ENCODE data around the gene INHBE.
"Not testable (repeated sequence)": the region's sequence is repeated elsewhere in the genome, so short reads cannot be mapped to it uniquely, and the experiment has no call there.

INHBE gene

GRCh38 chr12:57430112-57430930, 24.8 kb upstream of the INHBE start:
- peaks cover 2% of the 10 kb centered on the region for H3K4me1 ChIP-seq (ENCODE audit: control insufficient read depth, insufficient read depth, low read length)
- H3K27ac ChIP-seq (ENCODE audit: low read depth, low read length) = peak overlapping the region; percentile 86
- H3K36me3 ChIP-seq (ENCODE audit: control insufficient read depth, insufficient read depth, low read length) = no peaks in the 10 kb centered on the region
- peak overlapping the region; percentile 62 for H3K9ac ChIP-seq (ENCODE audit: low read length)
- peak overlapping the region; percentile 78 for H3K4me3 ChIP-seq (ENCODE audit: low read length)
- no peaks in the 10 kb centered on the region for H3K27me3 ChIP-seq (ENCODE audit: control insufficient read depth, insufficient read depth, low read length)

- Histone ChIP-seq H3K4me3 (ENCODE audit: low read length) (peak within 1 kb of the TSS; percentile 78), H3K27ac (ENCODE audit: low read depth, low read length) (peak within 1 kb of the TSS; percentile 86), H3K36me3 (ENCODE audit: control insufficient read depth, insufficient read depth, low read length) (no peaks in the 10 kb centered on the region), H3K9ac (ENCODE audit: low read length) (peak within 1 kb of the TSS; percentile 62), H3K4me1 (ENCODE audit: control insufficient read depth, insufficient read depth, low read length) (peaks cover 2% of the 10 kb centered on the region), H3K27me3 (ENCODE audit: control insufficient read depth, insufficient read depth, low read length) (no peaks in the 10 kb centered on the region)
Measured at GRCh38 chr12:57430931-57431566, 24.1 kb upstream of the INHBE start, which contains the start of gene R3HDM2. Gene R3HDM2 (minus strand): TSS chr12:57431043. CDS start chr12:57310428, 120,615 bp downstream.

DNA sequence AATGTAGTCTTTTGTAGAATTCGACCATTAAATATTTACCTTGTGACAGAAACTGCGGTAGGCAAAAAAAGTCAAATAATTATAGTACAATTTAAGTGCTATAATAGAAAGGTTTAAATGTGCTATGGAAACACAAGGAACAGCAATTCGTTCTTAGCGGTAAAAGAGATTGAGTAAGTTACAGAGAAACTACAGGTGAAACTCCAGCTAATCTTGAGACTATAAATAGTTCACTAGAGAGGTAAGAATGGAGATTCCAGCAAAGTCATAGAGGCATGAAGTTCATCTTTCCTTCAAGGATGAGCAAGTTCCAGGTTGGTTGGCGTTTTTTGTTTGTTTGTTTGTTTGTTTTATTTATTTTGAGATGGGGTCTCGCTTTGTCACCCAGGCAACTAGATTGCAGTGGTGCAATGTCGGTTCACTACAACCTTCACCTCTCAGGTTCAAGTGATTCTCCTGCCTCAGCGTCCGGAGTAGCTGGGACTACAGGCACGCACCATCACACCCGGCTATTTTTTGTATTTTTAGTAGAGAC, 23.4 kb upstream of the INHBE start:
- Histone ChIP-seq H3K4me3 (ENCODE audit: low read length) (peak overlapping the region; percentile 70), H3K9ac (ENCODE audit: low read length) (no peak overlapping the region), H3K27me3 (ENCODE audit: control insufficient read depth, insufficient read depth, low read length) (no peaks in the 10 kb centered on the region), H3K4me1 (ENCODE audit: control insufficient read depth, insufficient read depth, low read length) (peaks cover 2% of the 10 kb centered on the region), H3K27ac (ENCODE audit: low read depth, low read length) (peak overlapping the region; percentile 86), H3K36me3 (ENCODE audit: control insufficient read depth, insufficient read depth, low read length) (no peaks in the 10 kb centered on the region)

DNA sequence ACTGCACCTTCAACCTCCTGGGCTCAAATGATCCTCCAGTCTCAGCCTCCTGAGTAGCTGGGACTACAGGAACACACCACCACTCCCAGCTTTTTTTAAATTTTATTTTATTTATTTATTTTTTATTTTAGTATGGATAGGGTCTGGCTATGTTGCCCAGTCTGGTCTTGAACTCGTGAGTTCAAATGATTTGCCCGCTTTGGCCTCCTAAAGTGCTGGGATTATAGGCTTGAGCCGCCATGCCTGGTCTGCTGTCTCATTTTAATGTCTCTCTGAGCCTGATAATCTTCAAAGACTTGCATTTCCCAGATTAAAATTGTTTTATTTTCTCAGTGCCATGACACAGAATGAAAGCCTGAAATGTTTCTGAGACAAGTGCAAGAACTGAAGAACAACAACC, 21.7 kb upstream of the INHBE start:
- H3K27ac ChIP-seq (ENCODE audit: low read depth, low read length) = no peak overlapping the region
- no peak overlapping the region for H3K9ac ChIP-seq (ENCODE audit: low read length)
- no peak overlapping the region for H3K4me3 ChIP-seq (ENCODE audit: low read length)
- H3K4me1 ChIP-seq (ENCODE audit: control insufficient read depth, insufficient read depth, low read length) = peaks cover 2% of the 10 kb centered on the region
- no peaks in the 10 kb centered on the region for H3K27me3 ChIP-seq (ENCODE audit: control insufficient read depth, insufficient read depth, low read length)
- no peaks in the 10 kb centered on the region for H3K36me3 ChIP-seq (ENCODE audit: control insufficient read depth, insufficient read depth, low read length)

- Histone ChIP-seq H3K9ac (ENCODE audit: low read length) (no peak within 1 kb of the TSS), H3K4me1 (ENCODE audit: control insufficient read depth, insufficient read depth, low read length) (peaks cover 2% of the 10 kb centered on the region), H3K36me3 (ENCODE audit: control insufficient read depth, insufficient read depth, low read length) (no peaks in the 10 kb centered on the region), H3K27me3 (ENCODE audit: control insufficient read depth, insufficient read depth, low read length) (no peaks in the 10 kb centered on the region), H3K4me3 (ENCODE audit: low read length) (no peak within 1 kb of the TSS), H3K27ac (ENCODE audit: low read depth, low read length) (no peak within 1 kb of the TSS)
Measured at GRCh38 chr12:57434517-57435223, 20.4 kb upstream of the INHBE start, which contains the start of gene INHBC. Gene INHBC (plus strand): TSS chr12:57434784. CDS start chr12:57434887, 103 bp downstream.

- Histone ChIP-seq H3K4me3 (ENCODE audit: low read length) (no peak overlapping the region), H3K9ac (ENCODE audit: low read length) (no peak overlapping the region), H3K4me1 (ENCODE audit: control insufficient read depth, insufficient read depth, low read length) (no peaks in the 10 kb centered on the region), H3K27ac (ENCODE audit: low read depth, low read length) (no peak overlapping the region), H3K36me3 (ENCODE audit: control insufficient read depth, insufficient read depth, low read length) (no peaks in the 10 kb centered on the region), H3K27me3 (ENCODE audit: control insufficient read depth, insufficient read depth, low read length) (no peaks in the 10 kb centered on the region)
Measured at GRCh38 chr12:57435293-57435692, 19.8 kb upstream of the INHBE start.

DNA sequence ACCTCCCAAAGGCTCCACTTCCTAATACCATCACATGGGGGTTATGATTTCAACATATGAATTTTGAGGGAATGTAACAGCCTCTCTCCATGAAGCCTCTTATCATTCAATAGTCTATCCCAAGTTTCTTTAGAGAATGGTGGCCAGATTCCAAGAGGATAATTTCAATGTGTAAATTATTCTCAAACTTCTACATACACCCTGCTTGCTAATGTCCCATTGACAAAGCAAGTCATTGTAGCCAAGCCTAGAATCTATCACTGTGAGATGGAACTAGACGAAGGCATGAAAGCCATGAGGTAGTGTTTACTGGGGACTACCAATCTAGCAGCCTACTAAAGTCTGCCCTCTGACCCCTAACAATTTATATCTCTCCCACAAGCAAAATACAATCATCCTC, 16.7 kb upstream of the INHBE start:
- no peaks in the 10 kb centered on the region for H3K36me3 ChIP-seq (ENCODE audit: control insufficient read depth, insufficient read depth, low read length)
- H3K27ac ChIP-seq (ENCODE audit: low read depth, low read length) = no peak overlapping the region
- no peaks in the 10 kb centered on the region for H3K4me1 ChIP-seq (ENCODE audit: control insufficient read depth, insufficient read depth, low read length)
- H3K27me3 ChIP-seq (ENCODE audit: control insufficient read depth, insufficient read depth, low read length) = no peaks in the 10 kb centered on the region
- H3K4me3 ChIP-seq (ENCODE audit: low read length) = no peak overlapping the region
- no peak overlapping the region for H3K9ac ChIP-seq (ENCODE audit: low read length)

DNA sequence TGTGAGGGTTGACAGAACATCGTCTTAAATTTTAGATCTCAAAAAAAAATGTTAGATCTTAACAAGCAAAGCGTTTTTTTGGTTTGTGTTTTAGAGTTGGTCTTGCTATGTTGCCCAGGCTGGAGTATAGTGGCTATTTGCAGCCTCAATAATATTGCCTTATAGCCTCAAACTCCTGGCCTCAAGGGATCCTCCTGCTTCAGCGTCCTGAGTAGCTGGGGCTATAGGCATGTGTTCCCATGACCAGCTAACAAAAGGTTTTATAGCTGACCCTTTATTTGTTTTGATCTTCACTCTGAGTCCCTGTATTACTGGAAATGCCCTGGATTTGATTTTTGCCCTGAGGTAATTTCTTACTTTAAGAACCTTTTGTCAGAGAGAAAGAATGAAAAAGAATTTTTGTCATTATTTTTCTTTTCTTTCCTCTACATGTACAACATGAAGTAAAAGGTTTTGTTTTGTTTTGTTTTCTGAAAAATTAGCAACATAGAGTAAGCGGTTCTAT, 15.3 kb upstream of the INHBE start:
- no peaks in the 10 kb centered on the region for H3K4me1 ChIP-seq (ENCODE audit: control insufficient read depth, insufficient read depth, low read length)
- no peaks in the 10 kb centered on the region for H3K36me3 ChIP-seq (ENCODE audit: control insufficient read depth, insufficient read depth, low read length)
- no peak overlapping the region for H3K4me3 ChIP-seq (ENCODE audit: low read length)
- H3K9ac ChIP-seq (ENCODE audit: low read length) = no peak overlapping the region
- H3K27ac ChIP-seq (ENCODE audit: low read depth, low read length) = no peak overlapping the region
- H3K27me3 ChIP-seq (ENCODE audit: control insufficient read depth, insufficient read depth, low read length) = no peaks in the 10 kb centered on the region

GRCh38 chr12:57441393-57441792, 13.7 kb upstream of the INHBE start:
- not testable (repeated sequence) for H3K27me3 ChIP-seq (ENCODE audit: control insufficient read depth, insufficient read depth, low read length); H3K4me3 ChIP-seq (ENCODE audit: low read length); H3K27ac ChIP-seq (ENCODE audit: low read depth, low read length); H3K36me3 ChIP-seq (ENCODE audit: control insufficient read depth, insufficient read depth, low read length); H3K4me1 ChIP-seq (ENCODE audit: control insufficient read depth, insufficient read depth, low read length); H3K9ac ChIP-seq (ENCODE audit: low read length)

DNA sequence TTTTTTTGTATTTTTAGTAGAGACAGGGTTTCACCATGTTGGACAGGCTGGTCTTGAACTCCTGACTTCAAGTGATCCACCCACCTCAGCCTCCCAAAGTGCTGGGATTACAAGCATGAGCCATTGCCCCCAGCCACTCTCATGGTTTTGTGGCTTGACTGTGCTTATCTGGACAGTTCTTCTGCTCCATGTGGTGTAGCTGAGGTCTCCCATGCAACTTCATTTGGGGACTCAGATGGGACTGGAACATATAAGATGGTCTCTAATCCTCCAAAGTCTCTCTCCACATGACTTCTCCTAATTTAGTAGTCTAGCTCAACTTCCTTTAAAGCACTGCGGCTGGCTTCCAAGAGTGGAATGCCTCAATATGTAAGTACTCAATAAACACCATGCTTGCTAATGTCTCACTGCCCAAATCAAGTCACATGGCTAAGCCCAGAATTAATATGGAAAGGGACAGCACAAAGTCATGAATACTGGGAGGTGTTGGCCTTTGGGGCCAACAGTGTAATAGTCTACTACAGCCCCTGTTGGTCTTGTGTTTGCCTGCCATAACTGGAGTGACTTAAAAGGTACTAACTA, 13.2 kb upstream of the INHBE start:
- Histone ChIP-seq H3K9ac (ENCODE audit: low read length) (no peak overlapping the region), H3K27ac (ENCODE audit: low read depth, low read length) (no peak overlapping the region), H3K27me3 (ENCODE audit: control insufficient read depth, insufficient read depth, low read length) (no peaks in the 10 kb centered on the region), H3K4me3 (ENCODE audit: low read length) (no peak overlapping the region), H3K4me1 (ENCODE audit: control insufficient read depth, insufficient read depth, low read length) (no peaks in the 10 kb centered on the region), H3K36me3 (ENCODE audit: control insufficient read depth, insufficient read depth, low read length) (no peaks in the 10 kb centered on the region)

DNA sequence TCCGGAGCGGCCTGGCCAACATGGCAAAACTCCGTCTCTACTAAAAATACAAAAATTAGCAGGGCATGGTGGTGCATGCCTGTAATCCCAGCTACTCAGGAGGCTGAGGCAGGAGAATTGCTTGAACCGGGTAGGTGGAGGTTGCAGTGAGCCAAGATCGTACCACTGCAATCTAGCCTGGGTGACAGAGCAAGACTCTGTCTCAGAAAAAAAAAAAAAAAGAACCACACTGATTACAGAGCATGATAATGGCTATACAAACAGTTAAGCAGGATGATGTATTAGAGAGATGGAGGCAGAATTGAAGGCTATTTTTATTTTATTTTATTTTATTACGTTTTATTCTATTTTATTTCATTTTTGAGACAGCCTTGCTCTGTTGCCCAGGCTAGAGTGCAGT, 10.8 kb upstream of the INHBE start:
- not testable (repeated sequence) for H3K36me3 ChIP-seq (ENCODE audit: control insufficient read depth, insufficient read depth, low read length); H3K27ac ChIP-seq (ENCODE audit: low read depth, low read length); H3K9ac ChIP-seq (ENCODE audit: low read length); H3K4me1 ChIP-seq (ENCODE audit: control insufficient read depth, insufficient read depth, low read length); H3K27me3 ChIP-seq (ENCODE audit: control insufficient read depth, insufficient read depth, low read length); H3K4me3 ChIP-seq (ENCODE audit: low read length)

GRCh38 chr12:57444744-57445143, 10.4 kb upstream of the INHBE start:
- Histone ChIP-seq H3K36me3 (ENCODE audit: control insufficient read depth, insufficient read depth, low read length) (no peaks in the 10 kb centered on the region), H3K4me1 (ENCODE audit: control insufficient read depth, insufficient read depth, low read length) (no peaks in the 10 kb centered on the region), H3K4me3 (ENCODE audit: low read length) (no peak overlapping the region), H3K27ac (ENCODE audit: low read depth, low read length) (no peak overlapping the region), H3K27me3 (ENCODE audit: control insufficient read depth, insufficient read depth, low read length) (no peaks in the 10 kb centered on the region), H3K9ac (ENCODE audit: low read length) (no peak overlapping the region)

All from rectal smooth muscle tissue (tissue), 1 donor.